ENCODE measurements around the gene MSL3B.

The MSL3B gene

GRCh38 chr2:233853353-233853752 is 14.8 kb downstream of the MSL3B start:
- DNase-seq = no peak

GRCh38 chr2:233852056-233852455 is 16.1 kb downstream of the MSL3B start:
- no peak for DNase-seq

- DNase-seq = no peak
Measured at GRCh38 chr2:233851169-233851568, 17.0 kb downstream of the MSL3B start.

GRCh38 chr2:233850745-233851144 is 17.4 kb downstream of the MSL3B start:
- no peak for DNase-seq

GRCh38 chr2:233849607-233850271 is 18.4 kb downstream of the MSL3B start:
- no peak for DNase-seq

- DNase-seq = no peak
Measured at GRCh38 chr2:233848276-233848675, 19.9 kb downstream of the MSL3B start.

- no peak for DNase-seq
Measured at GRCh38 chr2:233847248-233847898, 20.8 kb downstream of the MSL3B start.

- DNase-seq = no peak
Measured at GRCh38 chr2:233846387-233847247, 21.6 kb downstream of the MSL3B start.

- no peak for DNase-seq
Measured at GRCh38 chr2:233845301-233846060, 22.7 kb downstream of the MSL3B start.

GRCh38 chr2:233844836-233845235 is 23.4 kb downstream of the MSL3B start:
- no peak for DNase-seq

GRCh38 chr2:233844064-233844807 is 23.9 kb downstream of the MSL3B start:
- DNase-seq = no peak

GRCh38 chr2:233841183-233841582 is 27.0 kb downstream of the MSL3B start:
- no peak for DNase-seq

- no peak for DNase-seq
Measured at GRCh38 chr2:233840520-233840919, 27.7 kb downstream of the MSL3B start.

GRCh38 chr2:233839447-233839820 is 28.8 kb downstream of the MSL3B start:
- no peak for DNase-seq

GRCh38 chr2:233838726-233839446 is 29.3 kb downstream of the MSL3B start:
- DNase-seq = no peak

- DNase-seq = no peak
Measured at GRCh38 chr2:233838251-233838650, 29.9 kb downstream of the MSL3B start.

- no peak for DNase-seq
Measured at GRCh38 chr2:233837694-233838229, 30.4 kb downstream of the MSL3B start.

- DNase-seq = no peak
Measured at GRCh38 chr2:233836359-233836758, 31.8 kb downstream of the MSL3B start.

- DNase-seq = no peak
Measured at GRCh38 chr2:233835230-233836186, 32.7 kb downstream of the MSL3B start.

Measured in renal pelvis (tissue), 1 donor.